Measurements from ENCODE around the gene PHTF2.
"Not testable (repeated sequence)": the region's sequence is repeated elsewhere in the genome, so short reads cannot be mapped to it uniquely, and the experiment has no call there.

DNA sequence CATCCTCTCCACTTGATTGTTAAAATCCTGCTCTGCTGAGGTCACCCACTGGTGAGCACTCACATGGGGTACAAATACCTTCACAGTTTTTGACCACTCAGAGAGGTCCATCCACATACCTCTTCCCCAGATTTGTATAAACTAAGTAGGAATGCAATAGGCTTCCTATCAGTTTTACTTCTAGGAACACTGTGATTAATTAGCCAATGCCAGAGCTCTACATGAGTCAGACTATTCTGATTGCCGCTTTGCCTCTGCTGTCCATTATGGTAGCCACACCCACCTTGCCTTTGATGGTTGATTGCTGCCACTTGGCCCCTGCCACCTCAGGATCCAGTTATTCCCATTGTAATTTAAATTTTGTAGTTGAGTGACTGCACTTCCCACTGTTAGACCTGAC lies 73.7 kb downstream of the PHTF2 start:
- TF ChIP-seq, protein P1, sequence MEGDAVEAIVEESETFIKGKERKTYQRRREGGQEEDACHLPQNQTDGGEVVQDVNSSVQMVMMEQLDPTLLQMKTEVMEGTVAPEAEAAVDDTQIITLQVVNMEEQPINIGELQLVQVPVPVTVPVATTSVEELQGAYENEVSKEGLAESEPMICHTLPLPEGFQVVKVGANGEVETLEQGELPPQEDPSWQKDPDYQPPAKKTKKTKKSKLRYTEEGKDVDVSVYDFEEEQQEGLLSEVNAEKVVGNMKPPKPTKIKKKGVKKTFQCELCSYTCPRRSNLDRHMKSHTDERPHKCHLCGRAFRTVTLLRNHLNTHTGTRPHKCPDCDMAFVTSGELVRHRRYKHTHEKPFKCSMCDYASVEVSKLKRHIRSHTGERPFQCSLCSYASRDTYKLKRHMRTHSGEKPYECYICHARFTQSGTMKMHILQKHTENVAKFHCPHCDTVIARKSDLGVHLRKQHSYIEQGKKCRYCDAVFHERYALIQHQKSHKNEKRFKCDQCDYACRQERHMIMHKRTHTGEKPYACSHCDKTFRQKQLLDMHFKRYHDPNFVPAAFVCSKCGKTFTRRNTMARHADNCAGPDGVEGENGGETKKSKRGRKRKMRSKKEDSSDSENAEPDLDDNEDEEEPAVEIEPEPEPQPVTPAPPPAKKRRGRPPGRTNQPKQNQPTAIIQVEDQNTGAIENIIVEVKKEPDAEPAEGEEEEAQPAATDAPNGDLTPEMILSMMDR (IDR thresholded peaks at IDR 0.05; ENCODE audit: low read depth, low read length, poor library complexity, severe bottlenecking): not testable (repeated sequence)
- TF ChIP-seq EZH2phosphoT487 (IDR thresholded peaks at IDR 0.05; ENCODE audit: borderline replicate concordance, low read length): not testable (repeated sequence)
